Naive thymus-derived CD4-positive, alpha-beta T cell (primary cell): Measurements from ENCODE around the gene AGAP1. TPM values are rescaled to one million over a fixed set of nuclear protein-coding genes. Genes with fewer than 3 reads are reported as not detected.

Experiments used
- ATAC-seq: fragments of 150-1000 bp; cut with Tn5 transposase; 2 replicates; pipeline ENCODE4 v1.10.0; 2021; ENCODE audit warnings: mild to moderate bottlenecking, moderate library complexity
- CTCF ChIA-PET: fragments of 350-600 bp; sonication (Branson Sonifier 250); formaldehyde crosslinking; loops from one replicate; lab custom pipeline; 2021; ENCODE audit warnings: antibody characterized with exemption; lab: Charles Lee
- POLR2A ChIA-PET: fragments of 350-600 bp; sonication (Branson Sonifier 250); formaldehyde crosslinking; loops from one replicate; lab custom pipeline; 2021; ENCODE audit warnings: antibody characterized with exemption, inconsistent platforms; lab: Charles Lee
- DNase-seq, 9 donors: peaks; one replicate each; pipeline versions ENCODE4 v3.0.0 to v3.0.0-alpha.2; 2020 to 2022; ENCODE audit warnings: mixed read lengths in 1 of 9
- H3K27ac ChIP-seq: one replicate; pipeline ENCODE4 v1.7.0; 2013; ENCODE audit warnings: mild to moderate bottlenecking, low read depth, low read length, moderate library complexity
- H3K27me3 ChIP-seq, 2 donors: one replicate each; pipeline ENCODE4 v1.7.0; 2013; ENCODE audit warnings: low read length in 2 of 2, mild to moderate bottlenecking in 2 of 2, moderate library complexity in 2 of 2; ENCODE audit not compliant: control insufficient read depth in 2 of 2, insufficient read depth in 2 of 2
- H3K36me3 ChIP-seq, 3 experiments: 1 replicate in 2 of 3; 2 replicates in 1 of 3; pipeline ENCODE4 v1.7.0; 2013; ENCODE audit warnings: low read length in 3 of 3, mild to moderate bottlenecking in 3 of 3, moderate library complexity in 1 of 3; ENCODE audit not compliant: insufficient read depth in 3 of 3, control insufficient read depth in 2 of 3
- H3K4me1 ChIP-seq, 2 donors: one replicate each; pipeline ENCODE4 v1.7.0; 2013; ENCODE audit warnings: low read length in 2 of 2, mild to moderate bottlenecking in 2 of 2, moderate library complexity in 1 of 2; ENCODE audit not compliant: control insufficient read depth in 2 of 2, insufficient read depth in 2 of 2
- H3K4me3 ChIP-seq: 2 replicates; pipeline ENCODE4 v1.7.0; 2013; ENCODE audit warnings: mild to moderate bottlenecking, low read length
- H3K9me3 ChIP-seq, 3 experiments: 1 replicate in 2 of 3; 2 replicates in 1 of 3; pipeline ENCODE4 v1.7.0; 2013; ENCODE audit warnings: low read length in 3 of 3; ENCODE audit not compliant: control insufficient read depth in 2 of 3
- H3K27ac Mint-ChIP-seq, 9 donors: one replicate each; pipeline ENCODE4 v1.8.0; 2020 to 2022; ENCODE audit warnings: mixed read lengths in 9 of 9, mild to moderate bottlenecking in 8 of 9, moderate library complexity in 5 of 9, inconsistent platforms in 2 of 9
- H3K27me3 Mint-ChIP-seq, 5 donors: one replicate each; pipeline ENCODE4 v1.8.0; 2021 to 2022; ENCODE audit warnings: mixed read lengths in 5 of 5, mild to moderate bottlenecking in 1 of 5
- H3K36me3 Mint-ChIP-seq, 5 donors: one replicate each; pipeline ENCODE4 v1.8.0; 2020 to 2022; ENCODE audit warnings: mixed read lengths in 5 of 5, mild to moderate bottlenecking in 3 of 5, inconsistent platforms in 1 of 5
- H3K4me1 Mint-ChIP-seq, 7 donors: one replicate each; pipeline ENCODE4 v1.8.0; 2020 to 2022; ENCODE audit warnings: mixed read lengths in 7 of 7, mild to moderate bottlenecking in 3 of 7, inconsistent platforms in 1 of 7
- H3K4me3 Mint-ChIP-seq, 10 donors: one replicate each; pipeline ENCODE4 v1.8.0; 2020 to 2022; ENCODE audit warnings: mild to moderate bottlenecking in 10 of 10, mixed read lengths in 10 of 10, moderate library complexity in 6 of 10, inconsistent platforms in 2 of 10
- H3K9me3 Mint-ChIP-seq, 11 donors: one replicate each; pipeline ENCODE4 v1.8.0; 2020 to 2022; ENCODE audit warnings: mixed read lengths in 11 of 11, mild to moderate bottlenecking in 4 of 11, inconsistent platforms in 1 of 11, moderate library complexity in 1 of 11
- intact Hi-C, 2 donors: fragments of 100-400 bp; cut with micrococcal nuclease; formaldehyde crosslinking; loops; one replicate each; pipeline ENCODE4 v1.15.1; 2023
- polyA plus RNA-seq, 2 donors: library from polyadenylated mRNA; unstranded; fragments of 300-500 nt; fragmentation: Illumina TruSeq; gene quantifications; one replicate each; pipeline ENCODE4 v1.2.3, GENCODE V29; 2021
- total RNA-seq, 6 experiments: library from RNA in 5 of 6; stranded (reverse) in 5 of 6; gene quantifications; 1 replicate in 5 of 6; 2 replicates in 1 of 6; pipeline ENCODE4 v1.2.3 and lab custom pipeline; 2021 to 2026

AGAP1 gene
- total and polyA plus RNA-seq, 7 experiments from 2014 or later, result 0.35 to 9.6 (median 0.85) TPM; not detected in 2

DNA sequence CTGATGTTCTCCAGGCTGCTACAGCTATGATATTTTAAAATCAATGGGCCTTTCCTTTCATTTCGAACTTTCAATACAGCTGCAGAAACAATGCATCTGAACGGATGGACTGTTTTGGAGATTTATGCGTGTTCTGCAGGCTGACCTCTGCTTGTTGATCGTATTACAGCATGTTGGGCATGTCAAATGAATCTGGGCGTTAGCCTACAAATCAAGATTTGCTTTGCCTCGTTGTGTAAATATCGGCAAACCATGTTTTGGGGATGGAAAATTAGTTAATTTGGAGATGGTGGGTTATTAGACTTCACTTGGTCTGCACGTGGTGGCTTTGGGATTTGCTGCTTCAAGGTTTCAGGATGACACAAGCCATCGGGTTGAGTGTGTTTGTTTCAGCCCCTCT lies 129.3 kb downstream of the AGAP1 start:
- no peaks in the 10 kb centered on the region for H3K36me3 ChIP-seq
- DNase-seq, result no peak
- H3K36me3 Mint-ChIP-seq, result no peaks in the 10 kb centered on the region
- H3K4me3 Mint-ChIP-seq, result no peak overlapping the region
- H3K4me1 Mint-ChIP-seq, result no peaks in the 10 kb centered on the region
- no peaks in the 10 kb centered on the region for H3K27me3 ChIP-seq
- H3K9me3 ChIP-seq, result no peaks in the 10 kb centered on the region
- ATAC-seq, result no peak
- H3K27me3 Mint-ChIP-seq, result peaks cover 0 to 16% (median 13%) of the 10 kb centered on the region in 5 donors
- H3K4me1 ChIP-seq, result no peaks in the 10 kb centered on the region
- H3K27ac Mint-ChIP-seq, result no peak overlapping the region
- POLR2A ChIA-PET, result no interaction called here
- H3K9me3 Mint-ChIP-seq, result peaks cover 0 to 7% (median 0%) of the 10 kb centered on the region in 11 donors
- H3K27ac ChIP-seq, result no peak overlapping the region
- H3K4me3 ChIP-seq, result no peak overlapping the region
- intact Hi-C loops, result no loop called here
- CTCF ChIA-PET, result no interaction called here

DNA sequence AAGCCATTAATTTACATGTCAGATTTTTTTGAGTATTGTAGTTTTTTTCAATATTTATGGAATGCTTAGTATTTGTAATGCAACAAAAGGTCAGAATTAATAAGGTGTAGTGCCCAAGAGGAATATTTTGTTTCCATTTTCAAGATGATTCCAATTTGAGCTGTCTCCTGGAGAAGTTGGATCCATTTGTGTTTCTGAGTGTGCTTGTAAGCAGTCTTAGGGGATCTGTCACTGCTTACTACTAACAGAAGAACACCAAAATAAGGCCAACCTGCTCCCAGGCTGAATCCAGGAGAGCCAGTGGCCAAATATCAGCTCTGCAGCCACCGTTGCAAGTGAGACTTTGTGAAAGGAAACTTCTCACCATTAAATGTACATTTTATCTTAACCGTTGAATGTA lies 129.9 kb downstream of the AGAP1 start:
- POLR2A ChIA-PET, result no interaction called here
- no peaks in the 10 kb centered on the region for H3K9me3 ChIP-seq
- no peak overlapping the region for H3K4me3 Mint-ChIP-seq
- no peak overlapping the region for H3K4me3 ChIP-seq
- H3K4me1 ChIP-seq, result no peaks in the 10 kb centered on the region
- H3K27ac ChIP-seq, result no peak overlapping the region
- H3K36me3 ChIP-seq, result no peaks in the 10 kb centered on the region
- peaks cover 0 to 7% (median 0%) of the 10 kb centered on the region in 11 donors for H3K9me3 Mint-ChIP-seq
- CTCF ChIA-PET, result no interaction called here
- H3K27me3 Mint-ChIP-seq, result peaks cover 0 to 20% (median 12%) of the 10 kb centered on the region in 5 donors
- H3K27me3 ChIP-seq, result no peaks in the 10 kb centered on the region
- intact Hi-C loops, result no loop called here
- no peak for DNase-seq
- no peak for ATAC-seq
- H3K36me3 Mint-ChIP-seq, result no peaks in the 10 kb centered on the region
- H3K4me1 Mint-ChIP-seq, result no peaks in the 10 kb centered on the region
- H3K27ac Mint-ChIP-seq, result no peak overlapping the region

DNA sequence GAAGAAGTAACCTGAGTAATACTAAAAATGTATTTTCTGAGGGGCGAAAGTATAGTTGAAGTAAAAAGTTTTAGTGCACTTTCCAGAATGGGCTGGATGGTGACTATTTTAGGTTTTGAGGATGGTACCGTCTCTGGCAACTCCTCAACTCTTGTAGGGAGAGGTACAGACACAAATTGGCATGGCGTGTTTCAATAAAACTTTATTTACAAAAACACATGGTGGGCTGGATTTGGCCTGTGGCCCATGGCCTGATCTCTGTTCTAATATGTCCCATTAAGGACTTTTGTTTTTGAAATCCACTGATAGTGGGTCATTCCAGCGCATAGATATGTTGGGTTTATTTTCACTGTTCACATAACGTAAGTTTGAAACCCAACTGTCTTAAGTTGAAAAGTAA lies 132.8 kb downstream of the AGAP1 start:
- no peaks in the 10 kb centered on the region for H3K36me3 ChIP-seq
- no peak for ATAC-seq
- Mint-ChIP-seq H3K36me3 (no peaks in the 10 kb centered on the region), H3K9me3 (peaks cover 0 to 3% (median 0%) of the 10 kb centered on the region in 11 donors), H3K4me1 (no peaks in the 10 kb centered on the region), H3K27me3 (peaks cover 0 to 24% (median 16%) of the 10 kb centered on the region in 5 donors), H3K27ac (no peak overlapping the region), H3K4me3 (no peak overlapping the region)
- no peaks in the 10 kb centered on the region for H3K27me3 ChIP-seq
- no peaks in the 10 kb centered on the region for H3K4me1 ChIP-seq
- ChIA-PET POLR2A (no interaction called here), CTCF (no interaction called here)
- intact Hi-C loops, result no loop called here
- H3K27ac ChIP-seq, result no peak overlapping the region
- no peak for DNase-seq
- no peaks in the 10 kb centered on the region for H3K9me3 ChIP-seq
- no peak overlapping the region for H3K4me3 ChIP-seq

DNA sequence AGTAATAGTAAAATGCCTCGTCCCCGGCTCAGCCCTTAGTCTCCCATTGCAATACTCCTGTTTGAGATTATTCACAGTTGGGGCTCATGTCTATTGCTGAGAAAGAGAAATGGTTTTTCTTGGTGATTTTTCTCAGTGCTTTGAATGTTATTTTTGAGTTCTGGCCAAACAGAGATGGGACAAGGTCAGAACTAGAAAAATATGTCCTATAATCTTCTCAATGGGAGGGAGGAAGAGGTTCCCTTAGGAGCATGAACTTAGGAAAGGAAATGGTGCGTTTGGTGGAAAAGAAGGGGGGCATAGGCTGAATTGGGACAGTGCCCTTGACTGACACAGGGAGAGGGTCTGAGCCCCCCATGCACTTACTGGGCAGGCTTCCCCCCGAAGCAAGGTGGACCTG lies 133.8 kb downstream of the AGAP1 start:
- no peak for ATAC-seq
- DNase-seq, result no peak
- no peak overlapping the region for H3K4me3 Mint-ChIP-seq
- H3K4me3 ChIP-seq, result no peak overlapping the region
- ChIA-PET CTCF (no interaction called here), POLR2A (no interaction called here)
- intact Hi-C loops, result no loop called here
- H3K9me3 Mint-ChIP-seq, result peaks cover 0 to 3% (median 0%) of the 10 kb centered on the region in 11 donors
- no peaks in the 10 kb centered on the region for H3K4me1 Mint-ChIP-seq
- H3K27ac Mint-ChIP-seq, result no peak overlapping the region
- no peaks in the 10 kb centered on the region for H3K36me3 Mint-ChIP-seq
- H3K9me3 ChIP-seq, result no peaks in the 10 kb centered on the region
- peaks cover 0 to 29% (median 17%) of the 10 kb centered on the region in 5 donors for H3K27me3 Mint-ChIP-seq
- no peaks in the 10 kb centered on the region for H3K4me1 ChIP-seq
- H3K36me3 ChIP-seq, result no peaks in the 10 kb centered on the region
- H3K27ac ChIP-seq, result no peak overlapping the region
- H3K27me3 ChIP-seq, result no peaks in the 10 kb centered on the region

DNA sequence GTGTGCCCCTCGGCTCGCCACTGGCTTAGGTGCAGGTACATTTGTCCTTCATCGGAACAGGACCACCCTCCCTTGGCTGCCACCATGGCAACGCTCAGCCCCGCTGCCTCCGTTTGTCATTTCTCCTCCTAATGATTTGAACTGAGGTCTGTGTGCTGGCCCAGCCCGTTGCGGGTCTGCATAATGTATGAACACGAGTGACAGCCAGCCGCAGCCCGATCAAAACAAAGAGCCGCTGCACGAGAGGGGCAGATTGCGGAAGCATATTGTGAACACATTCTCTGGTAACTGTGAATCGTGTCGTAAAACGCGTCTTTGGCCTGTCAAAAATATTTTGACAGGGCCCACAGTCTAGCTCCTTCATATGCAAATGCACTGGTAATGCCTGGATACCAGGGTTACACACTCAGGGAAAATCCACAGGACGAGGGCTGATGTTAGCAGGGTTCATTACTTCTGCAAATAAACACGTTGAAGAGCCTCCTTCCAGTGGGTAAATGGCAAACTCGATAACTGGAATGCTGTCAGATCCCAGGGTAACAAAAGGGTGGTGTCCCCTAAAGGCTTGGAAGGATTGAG lies 137.0 kb downstream of the AGAP1 start:
- Histone ChIP-seq H3K27me3 (no peaks in the 10 kb centered on the region), H3K9me3 (no peaks in the 10 kb centered on the region), H3K4me1 (no peaks in the 10 kb centered on the region), H3K36me3 (no peaks in the 10 kb centered on the region), H3K27ac (no peak overlapping the region), H3K4me3 (no peak overlapping the region)
- CTCF ChIA-PET, result interaction anchor here (0.6 kb wide), 1 partner anchor 24 kb away, joined by 3 read pairs; no protein-coding TSS in a partner anchor
- Mint-ChIP-seq H3K4me1 (no peaks in the 10 kb centered on the region), H3K9me3 (peaks cover 0 to 3% (median 0%) of the 10 kb centered on the region in 11 donors), H3K27me3 (peaks cover 0 to 33% (median 7%) of the 10 kb centered on the region in 5 donors), H3K36me3 (no peaks in the 10 kb centered on the region), H3K4me3 (no peak overlapping the region), H3K27ac (no peak overlapping the region)
- DNase-seq (no peak), ATAC-seq (no peak)
- intact Hi-C loops, result no loop called here
- POLR2A ChIA-PET, result no interaction called here

DNA sequence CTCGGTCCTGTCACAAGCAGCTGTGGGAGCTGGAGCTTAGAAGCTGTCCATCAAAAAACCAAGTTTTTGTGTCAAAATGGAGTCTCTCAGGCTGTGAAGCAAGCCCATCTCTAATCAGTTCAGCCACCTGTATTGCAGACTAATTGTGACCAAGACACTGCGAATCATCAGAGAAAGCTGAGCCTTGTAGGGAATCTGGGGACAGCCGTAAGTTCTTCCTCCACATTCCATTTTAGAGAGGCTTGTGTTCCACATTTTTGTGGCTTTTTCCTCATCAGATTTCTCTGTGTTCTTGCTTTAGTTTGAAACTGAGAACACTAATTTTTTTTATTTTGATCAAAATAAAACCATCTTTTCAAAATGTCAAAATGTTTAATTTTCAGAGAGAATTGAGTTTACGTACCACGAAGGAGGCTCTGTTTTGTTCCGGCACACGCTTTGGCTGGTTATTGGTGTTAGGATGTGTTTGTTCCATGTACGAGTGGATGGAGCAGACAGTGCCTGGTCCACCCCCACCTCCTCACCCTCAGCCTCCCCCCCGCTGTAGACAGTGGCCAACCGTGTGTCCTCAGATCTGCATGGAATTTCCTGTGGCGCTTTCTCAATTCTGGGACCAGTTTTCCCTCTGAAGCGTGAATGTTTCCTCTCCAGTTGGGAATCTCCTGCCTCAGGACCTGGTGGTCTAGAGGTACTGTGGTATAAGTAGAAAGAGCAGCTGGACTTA lies 140.8 kb downstream of the AGAP1 start:
- no peak for ATAC-seq
- H3K9me3 Mint-ChIP-seq, result no peaks in the 10 kb centered on the region
- ChIA-PET CTCF (no interaction called here), POLR2A (no interaction called here)
- Histone ChIP-seq H3K27me3 (no peaks in the 10 kb centered on the region), H3K4me1 (no peaks in the 10 kb centered on the region), H3K9me3 (no peaks in the 10 kb centered on the region), H3K4me3 (no peak overlapping the region), H3K27ac (no peak overlapping the region), H3K36me3 (no peaks in the 10 kb centered on the region)
- H3K27me3 Mint-ChIP-seq, result peaks cover 0 to 35% (median 13%) of the 10 kb centered on the region in 5 donors
- intact Hi-C loops, result no loop called here
- no peak for DNase-seq
- no peak overlapping the region for H3K4me3 Mint-ChIP-seq
- no peak overlapping the region for H3K27ac Mint-ChIP-seq
- H3K4me1 Mint-ChIP-seq, result peaks cover 0 to 2% (median 0%) of the 10 kb centered on the region in 7 donors
- H3K36me3 Mint-ChIP-seq, result no peaks in the 10 kb centered on the region

DNA sequence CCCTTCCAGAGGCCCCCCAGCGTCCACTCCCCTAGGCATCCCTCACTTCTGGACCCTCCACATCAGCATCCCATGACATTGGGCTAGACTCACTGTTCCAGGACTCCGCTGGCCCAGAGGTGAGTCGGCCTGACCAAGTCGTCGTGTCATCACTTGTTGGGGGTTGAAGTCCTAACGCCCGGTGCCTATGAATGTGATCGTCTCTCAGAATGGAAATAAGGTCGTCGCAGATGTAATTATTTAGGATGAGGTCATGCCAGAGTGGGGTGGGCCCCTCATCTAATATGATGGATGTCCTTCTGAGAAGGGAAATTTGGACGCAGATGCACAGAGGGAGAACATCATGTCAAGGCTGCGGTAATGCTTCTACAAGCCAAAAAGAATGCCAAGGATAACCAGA lies 142.7 kb downstream of the AGAP1 start:
- H3K27me3 ChIP-seq, result no peaks in the 10 kb centered on the region
- H3K4me1 ChIP-seq, result no peaks in the 10 kb centered on the region
- intact Hi-C loops, result no loop called here
- Mint-ChIP-seq H3K36me3 (no peaks in the 10 kb centered on the region), H3K4me3 (no peak overlapping the region), H3K27me3 (peaks cover 0 to 27% (median 16%) of the 10 kb centered on the region in 5 donors), H3K27ac (no peak overlapping the region), H3K4me1 (peaks cover 0 to 2% (median 0%) of the 10 kb centered on the region in 7 donors), H3K9me3 (no peaks in the 10 kb centered on the region)
- ChIA-PET POLR2A (no interaction called here), CTCF (interaction anchor here (0.6 kb wide), 1 partner anchor 1110 kb away, joined by 3 read pairs; no protein-coding TSS in a partner anchor)
- H3K36me3 ChIP-seq, result no peaks in the 10 kb centered on the region
- no peak overlapping the region for H3K27ac ChIP-seq
- H3K4me3 ChIP-seq, result no peak overlapping the region
- H3K9me3 ChIP-seq, result no peaks in the 10 kb centered on the region
- ATAC-seq (no peak), DNase-seq (no peak)
